Epithelial cell of esophagus (primary cell): Measurements from ENCODE around the gene CLMN.
"Not testable (repeated sequence)": the region's sequence is repeated elsewhere in the genome, so short reads cannot be mapped to it uniquely, and the experiment has no call there.

Source experiments
- DNase-seq: peaks from one replicate; pipeline ENCODE4 v3.0.0; 2010; ENCODE audit warnings: low read depth
- H3K4me3 ChIP-seq: 2 replicates; pipeline ENCODE4 v1.5.1; 2011; ENCODE audit warnings: mild to moderate bottlenecking, low read length, control low read depth
- CTCF ChIP-seq: IDR thresholded peaks from 2 replicates; pipeline ENCODE4 v1.5.1; 2011; ENCODE audit warnings: low read depth, mild to moderate bottlenecking, low read length, control low read depth, inconsistent platforms; ENCODE audit not compliant: insufficient read depth; ENCODE audit errors: missing control alignments

CLMN gene

DNA sequence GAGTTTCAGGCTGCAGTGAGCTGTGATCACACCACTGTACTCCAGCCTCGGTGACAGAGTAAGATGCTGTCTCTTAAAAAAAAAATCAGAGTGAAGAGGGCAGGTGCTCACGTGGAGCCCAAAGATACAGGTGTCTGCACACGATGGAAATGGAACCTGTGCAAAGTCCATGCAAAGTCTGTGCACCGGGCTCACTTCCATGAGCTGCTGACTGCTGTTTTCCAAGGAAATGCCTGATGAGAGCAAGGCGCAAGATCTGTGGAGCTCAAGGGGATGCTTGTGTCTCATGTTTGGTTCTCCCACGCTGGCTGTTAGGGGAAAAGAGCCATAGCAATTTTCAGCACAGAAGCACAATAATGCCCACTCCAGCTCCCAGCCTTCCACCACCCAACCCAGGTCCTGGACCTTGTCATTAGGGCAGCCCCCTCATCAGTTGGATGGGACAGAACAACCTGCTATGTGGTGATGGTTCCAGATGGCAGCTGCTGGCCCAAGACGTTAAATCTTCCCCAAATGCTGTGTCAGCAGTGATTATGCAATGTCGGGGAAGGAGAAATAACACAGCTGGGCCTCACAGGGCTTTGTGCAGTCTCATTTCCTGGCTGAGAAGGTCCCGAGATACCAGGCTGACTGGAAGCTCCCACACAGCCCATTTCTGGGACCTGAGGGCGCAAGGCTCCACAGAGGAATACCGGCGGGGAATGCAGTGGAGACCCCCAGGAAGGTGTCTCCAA is 134.5 kb downstream of the CLMN start:
- no peak for TF ChIP-seq CTCF
- no peak overlapping the region for H3K4me3 ChIP-seq
- DNase-seq = no peak

- TF ChIP-seq CTCF = no peak
- no peak for DNase-seq
- no peak overlapping the region for H3K4me3 ChIP-seq
Measured at GRCh38 chr14:95184413-95184790, 135.3 kb downstream of the CLMN start.

DNA sequence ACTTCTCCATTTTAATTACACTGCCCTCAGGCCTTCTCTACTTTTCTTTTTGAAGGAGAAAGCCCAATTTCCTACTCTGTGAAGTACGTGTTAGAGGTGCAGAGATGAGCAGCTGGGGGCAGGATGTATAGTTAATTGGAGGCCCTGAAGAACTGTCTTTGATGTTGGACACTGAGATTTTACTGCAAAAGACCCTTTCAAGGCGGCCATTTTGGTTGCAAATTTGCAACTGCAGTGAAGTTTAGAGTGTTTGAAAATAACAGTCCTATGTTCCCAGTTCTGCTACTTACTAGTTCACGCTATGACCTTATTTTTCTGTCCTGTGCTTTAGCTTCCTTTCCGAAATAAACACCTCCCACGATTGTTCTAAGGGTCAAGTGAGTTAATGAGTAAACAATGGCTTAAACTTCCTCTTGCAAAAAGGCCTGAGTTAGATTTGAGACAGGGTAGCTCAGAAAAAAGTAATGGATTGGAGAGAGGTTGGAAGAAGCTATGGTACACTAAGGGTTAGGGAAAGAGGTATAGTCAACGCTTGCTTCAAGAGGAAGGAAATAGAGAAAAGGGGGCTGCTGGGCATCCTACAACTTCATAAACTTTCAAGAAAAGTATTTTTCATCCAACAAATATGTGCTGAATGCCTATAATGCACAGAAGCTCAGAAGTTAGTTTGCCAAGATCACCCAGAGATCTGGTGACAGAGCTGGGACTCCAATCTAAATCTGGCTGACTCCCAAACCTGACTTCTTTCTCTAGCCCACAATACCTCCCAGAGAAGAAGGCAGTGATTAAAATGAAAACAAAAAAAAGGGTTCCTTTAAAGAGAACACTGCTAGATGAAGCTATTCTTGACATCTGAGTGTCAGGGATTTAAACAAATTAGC is 135.9 kb downstream of the CLMN start:
- TF ChIP-seq CTCF = no peak
- no peak for DNase-seq
- H3K4me3 ChIP-seq = no peak overlapping the region

- no peak for TF ChIP-seq CTCF
- DNase-seq = no peak
- no peak overlapping the region for H3K4me3 ChIP-seq
Measured at GRCh38 chr14:95183082-95183481, 136.6 kb downstream of the CLMN start.

GRCh38 chr14:95182379-95182778 is 137.3 kb downstream of the CLMN start:
- H3K4me3 ChIP-seq = no peak overlapping the region
- no peak for TF ChIP-seq CTCF
- DNase-seq = no peak

DNA sequence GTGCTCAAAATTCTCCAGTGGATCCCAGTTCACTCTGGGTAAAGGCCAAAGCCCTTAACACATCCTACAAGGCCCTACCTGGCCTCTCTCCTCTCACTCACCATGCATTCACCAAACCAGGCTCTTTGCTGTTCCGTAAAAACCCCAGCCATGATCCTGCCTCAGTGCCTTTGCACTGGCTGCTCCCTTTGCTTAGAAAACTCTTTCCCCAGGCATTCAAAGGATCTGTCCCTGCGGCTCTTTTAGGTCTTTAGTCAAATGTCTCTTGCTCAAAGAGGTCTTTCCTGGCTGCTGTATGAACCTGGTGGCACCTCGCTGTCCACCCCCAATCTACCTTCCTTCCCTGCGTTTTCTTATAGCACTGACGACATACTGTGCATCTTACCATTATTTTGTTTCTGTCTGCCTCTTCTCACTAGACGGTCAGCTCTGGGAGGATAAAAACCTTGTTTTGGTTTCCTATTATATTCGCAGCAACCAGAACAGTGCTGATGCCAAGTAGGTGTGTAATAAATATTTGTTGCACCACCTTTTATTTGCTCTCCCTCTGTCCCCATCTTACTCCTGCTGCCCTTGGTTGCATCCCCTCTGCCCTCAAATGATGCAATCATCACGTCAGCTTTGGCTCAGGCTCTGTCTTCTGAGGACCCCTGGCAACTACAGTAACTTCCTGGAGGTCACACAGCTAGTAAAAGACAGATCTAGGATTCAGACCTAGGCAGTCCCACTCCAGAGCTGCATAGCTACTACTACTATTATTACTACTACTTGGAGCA is 138.6 kb downstream of the CLMN start:
- no peak for DNase-seq
- no peak for TF ChIP-seq CTCF
- H3K4me3 ChIP-seq = no peak overlapping the region

DNA sequence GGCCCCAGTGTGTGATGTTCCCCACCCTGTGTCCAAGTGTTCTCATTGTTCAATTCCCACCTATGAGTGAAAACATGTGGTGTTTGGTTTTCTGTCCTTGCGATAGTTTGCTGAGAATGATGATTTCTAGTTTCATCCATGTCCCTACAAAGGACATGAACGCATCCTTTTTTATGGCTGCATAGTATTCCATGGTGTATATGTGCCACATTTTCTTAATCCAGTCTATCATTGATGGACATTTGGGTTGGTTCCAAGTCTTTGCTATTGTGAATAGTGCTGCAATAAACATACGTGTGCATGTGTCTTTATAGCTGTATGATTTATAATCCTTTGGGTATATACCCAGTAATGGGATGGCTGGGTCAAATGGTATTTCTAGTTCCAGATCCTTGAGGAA is 144.0 kb downstream of the CLMN start:
- not testable (repeated sequence) for DNase-seq

More for the DNA sequence above, 144.0 kb downstream of the CLMN start:
- H3K4me3 ChIP-seq = not testable (repeated sequence)
